GM18526 (cell line): Measurements from ENCODE around the gene CCDC187.

Source experiments
- POLR2A ChIP-seq: IDR thresholded peaks from 3 replicates; pipeline ENCODE4 v1.6.1; 2011; ENCODE audit not compliant: insufficient read length; ENCODE audit errors: extremely low read depth

Gene CCDC187

GRCh38 chr9:136303825-136304416, at the start of gene CCDC187:
Gene CCDC187, minus strand, starts transcription at chr9:136304094. Its CDS starts 264 bp downstream, at chr9:136303830.
- TF ChIP-seq POLR2A, result no peak

GRCh38 chr9:136353088-136353487, 49.2 kb upstream of the CCDC187 start:
- no peak for TF ChIP-seq POLR2A

- TF ChIP-seq POLR2A, result no peak
These were observed 48.8 kb upstream of the CCDC187 start for GRCh38 chr9:136352682-136353081.

GRCh38 chr9:136351252-136351800, 47.4 kb upstream of the CCDC187 start:
- TF ChIP-seq POLR2A, result no peak

- TF ChIP-seq POLR2A, result no peak
These were observed 45.7 kb upstream of the CCDC187 start for GRCh38 chr9:136349546-136349945.

- no peak for TF ChIP-seq POLR2A
These were observed 44.8 kb upstream of the CCDC187 start for GRCh38 chr9:136348691-136349090.

GRCh38 chr9:136347472-136348256, 43.8 kb upstream of the CCDC187 start:
- TF ChIP-seq POLR2A, result no peak

GRCh38 chr9:136346927-136347465, 43.1 kb upstream of the CCDC187 start:
- no peak for TF ChIP-seq POLR2A

- no peak for TF ChIP-seq POLR2A
These were observed 42.2 kb upstream of the CCDC187 start for GRCh38 chr9:136346157-136346481.

GRCh38 chr9:136345281-136346156, 41.6 kb upstream of the CCDC187 start:
- TF ChIP-seq POLR2A, result no peak

- TF ChIP-seq POLR2A, result no peak
These were observed 40.8 kb upstream of the CCDC187 start for GRCh38 chr9:136344544-136345280.

GRCh38 chr9:136343884-136344269, 40.0 kb upstream of the CCDC187 start:
- TF ChIP-seq POLR2A, result no peak

- no peak for TF ChIP-seq POLR2A
These were observed 39.4 kb upstream of the CCDC187 start for GRCh38 chr9:136343121-136343883.
